GM19328 (cell line): ENCODE measurements around the gene MICAL1.

Experiments used
- ATAC-seq: cut with Tn5 transposase; IDR thresholded peaks from one replicate; pipeline ENCODE4 v1.9.1; 2021; ENCODE audit warnings: mild to moderate bottlenecking, moderate library complexity; ENCODE audit not compliant: unreplicated experiment

Gene MICAL1

GRCh38 chr6:109440331-109441068 is 15.1 kb downstream of the MICAL1 start, which contains the start of the genes PPIL6 and SMPD2:
TSS of gene PPIL6 (minus strand) at chr6:109440628. CDS start at chr6:109440590, 38 bp downstream.
TSS of gene SMPD2 (plus strand) at chr6:109440724. CDS start at chr6:109441122, 398 bp downstream.
- ATAC-seq, result peak; percentile 91

GRCh38 chr6:109436041-109436440 is 19.5 kb downstream of the MICAL1 start:
- no peak for ATAC-seq

GRCh38 chr6:109434456-109434855 is 21.1 kb downstream of the MICAL1 start:
- no peak for ATAC-seq

- ATAC-seq, result no peak
Observed at GRCh38 chr6:109429496-109429895, 26.1 kb downstream of the MICAL1 start.

GRCh38 chr6:109428889-109429477 is 26.6 kb downstream of the MICAL1 start:
- no peak for ATAC-seq

- no peak for ATAC-seq
Observed at GRCh38 chr6:109424946-109425345, 30.6 kb downstream of the MICAL1 start.

GRCh38 chr6:109421184-109421583 is 34.4 kb downstream of the MICAL1 start:
- no peak for ATAC-seq

GRCh38 chr6:109420751-109421150 is 34.8 kb downstream of the MICAL1 start:
- ATAC-seq, result no peak

GRCh38 chr6:109417646-109418045 is 37.9 kb downstream of the MICAL1 start:
- no peak for ATAC-seq

GRCh38 chr6:109411034-109411433 is 44.5 kb downstream of the MICAL1 start:
- ATAC-seq, result no peak

- ATAC-seq, result no peak
Observed at GRCh38 chr6:109406196-109406595, 49.4 kb downstream of the MICAL1 start.

- no peak for ATAC-seq
Observed at GRCh38 chr6:109397020-109397419, 58.6 kb downstream of the MICAL1 start.

- no peak for ATAC-seq
Observed at GRCh38 chr6:109396046-109396718, 59.4 kb downstream of the MICAL1 start.
